ENCODE measurements around the gene ARGFX. TPM values are rescaled to one million over a fixed set of nuclear protein-coding genes. Genes with fewer than 3 reads are reported as not detected.

Gene ARGFX
- total and polyA plus RNA-seq, 12 donors = not detected

GRCh38 chr3:121531269-121531668 is 36.5 kb upstream of the ARGFX start:
- TF ChIP-seq POLR2A (IDR thresholded peaks at IDR 0.05) (no peak), CTCF (IDR thresholded peaks at IDR 0.05) (no peak)
- Histone ChIP-seq H3K4me3 (no peak overlapping the region), H3K4me1 (replicated peaks in 1 of 2) (no peaks in the 10 kb centered on the region), H3K27me3 (no peaks in the 10 kb centered on the region), H3K27ac (no peak overlapping the region), H3K9me3 (replicated peaks in 1 of 3) (no peaks in the 10 kb centered on the region), H3K36me3 (replicated peaks in 1 of 2) (no peaks in the 10 kb centered on the region)
- intact Hi-C loops (cut with DNase I) = no loop called here
- no peak for DNase-seq

GRCh38 chr3:121542924-121543323 is 24.8 kb upstream of the ARGFX start:
- H3K4me3 ChIP-seq = no peak overlapping the region
- no peaks in the 10 kb centered on the region for H3K9me3 ChIP-seq (replicated peaks in 1 of 3)
- peaks cover 5 to 13% of the 10 kb centered on the region in 2 donors for H3K4me1 ChIP-seq (replicated peaks in 1 of 2)
- no peaks in the 10 kb centered on the region for H3K36me3 ChIP-seq (replicated peaks in 1 of 2)
- intact Hi-C loops (cut with DNase I) = no loop called here
- no peaks in the 10 kb centered on the region for H3K27me3 ChIP-seq
- TF ChIP-seq POLR2A (IDR thresholded peaks at IDR 0.05) (no peak), CTCF (IDR thresholded peaks at IDR 0.05) (no peak)
- no peak overlapping the region for H3K27ac ChIP-seq
- no peak for DNase-seq

GRCh38 chr3:121545049-121545573 is 22.6 kb upstream of the ARGFX start:
- WGBS, 4 donors = 4 to 6% (median 4%) methylated on average over 18 of the region's 18 CpGs
- H3K4me3 ChIP-seq = peak overlapping the region in 2 of 4 donors; percentile 38 to 62
- H3K27me3 ChIP-seq = no peaks in the 10 kb centered on the region
- DNase-seq = no peak
- TF ChIP-seq POLR2A (IDR thresholded peaks at IDR 0.05) (no peak), CTCF (IDR thresholded peaks at IDR 0.05) (no peak)
- no peaks in the 10 kb centered on the region for H3K36me3 ChIP-seq (replicated peaks in 1 of 2)
- H3K27ac ChIP-seq = no peak overlapping the region
- peaks cover 5 to 13% of the 10 kb centered on the region in 2 donors for H3K4me1 ChIP-seq (replicated peaks in 1 of 2)
- H3K9me3 ChIP-seq (replicated peaks in 1 of 3) = no peaks in the 10 kb centered on the region
- intact Hi-C loops (cut with DNase I) = no loop called here

GRCh38 chr3:121545574-121546455 is 21.9 kb upstream of the ARGFX start, which contains the start of gene POLQ:
POLQ (minus strand) TSS chr3:121545988; CDS start chr3:121545877, 111 bp downstream.
- Histone ChIP-seq H3K27me3 (no peaks in the 10 kb centered on the region), H3K9me3 (replicated peaks in 1 of 3) (no peaks in the 10 kb centered on the region), H3K4me3 (peak within 1 kb of the TSS in 3 of 4 donors; percentile 29 to 62 (median 38)), H3K36me3 (replicated peaks in 1 of 2) (no peaks in the 10 kb centered on the region), H3K4me1 (replicated peaks in 1 of 2) (peaks cover 5 to 13% of the 10 kb centered on the region in 2 donors), H3K27ac (peak within 1 kb of the TSS; percentile 34 to 85 (median 72))
- WGBS, 4 donors = 0 to 1% (median 0%) methylated on average over 14 to 42 of the region's 42 CpGs
- no peak for TF ChIP-seq CTCF (IDR thresholded peaks at IDR 0.05)
- TF ChIP-seq POLR2A (IDR thresholded peaks at IDR 0.05) = peak in 1 of 2 donors; percentile 59
- intact Hi-C loops (cut with DNase I) = no loop called here
- DNase-seq = peak; percentile 89 to 95 (median 93)

Data from adrenal gland (tissue), 12 donors.